HG03064 (cell line): ENCODE measurements around the gene EIF4B.

Source experiments
- ATAC-seq: cut with Tn5 transposase; IDR thresholded peaks from one replicate; pipeline ENCODE4 v1.9.1; 2021; ENCODE audit warnings: low read depth; ENCODE audit not compliant: unreplicated experiment

The EIF4B gene

GRCh38 chr12:53044052-53044581 is 37.9 kb downstream of the EIF4B start:
- ATAC-seq, result no peak

GRCh38 chr12:53044896-53045695 is 38.8 kb downstream of the EIF4B start:
- no peak for ATAC-seq

GRCh38 chr12:53045696-53046045 is 39.4 kb downstream of the EIF4B start:
- ATAC-seq, result no peak

GRCh38 chr12:53046655-53047220 is 40.5 kb downstream of the EIF4B start:
- ATAC-seq, result peak; percentile 36

- peak; percentile 68 for ATAC-seq
Observed at GRCh38 chr12:53047221-53048032, 41.2 kb downstream of the EIF4B start.

- no peak for ATAC-seq
Observed at GRCh38 chr12:53048033-53048779, 42.0 kb downstream of the EIF4B start.

GRCh38 chr12:53048780-53049401 is 42.6 kb downstream of the EIF4B start:
- no peak for ATAC-seq

GRCh38 chr12:53049571-53050318 is 43.5 kb downstream of the EIF4B start, which contains the start of gene TNS2:
Gene TNS2 (plus strand): TSS chr12:53050065. CDS start chr12:53050186, 121 bp downstream.
- no peak for ATAC-seq

GRCh38 chr12:53050426-53051057 is 44.3 kb downstream of the EIF4B start:
- ATAC-seq, result no peak

- no peak for ATAC-seq
Observed at GRCh38 chr12:53051058-53051880, 45.0 kb downstream of the EIF4B start.

GRCh38 chr12:53051881-53052412 is 45.7 kb downstream of the EIF4B start:
- ATAC-seq, result no peak

GRCh38 chr12:53052419-53053217 is 46.4 kb downstream of the EIF4B start:
- ATAC-seq, result no peak

GRCh38 chr12:53053218-53054111 is 47.2 kb downstream of the EIF4B start:
- peak; percentile 17 for ATAC-seq

- ATAC-seq, result peak; percentile 85
Observed at GRCh38 chr12:53054112-53054878, 48.0 kb downstream of the EIF4B start.
